ENCODE measurements around the gene FNIP2. TPM values are rescaled to one million over a fixed set of nuclear protein-coding genes. Genes with fewer than 3 reads are reported as not detected.

Gene FNIP2
- total RNA-seq, 4 donors from 2014 or later: 48.9 to 75.8 (median 63.2) TPM

GRCh38 chr4:158776106-158776505, 7.3 kb downstream of the FNIP2 start:
- Histone ChIP-seq H3K27ac (no peak overlapping the region), H3K9me3 (no peaks in the 10 kb centered on the region), H3K4me1 (peaks cover 0 to 24% of the 10 kb centered on the region in 2 donors), H3K36me3 (no peaks in the 10 kb centered on the region), H3K4me3 (replicated peaks in 1 of 3) (no peak overlapping the region), H3K27me3 (no peaks in the 10 kb centered on the region)
- no peak for TF ChIP-seq POLR2A (IDR thresholded peaks at IDR 0.05)
- TF ChIP-seq, protein P1, sequence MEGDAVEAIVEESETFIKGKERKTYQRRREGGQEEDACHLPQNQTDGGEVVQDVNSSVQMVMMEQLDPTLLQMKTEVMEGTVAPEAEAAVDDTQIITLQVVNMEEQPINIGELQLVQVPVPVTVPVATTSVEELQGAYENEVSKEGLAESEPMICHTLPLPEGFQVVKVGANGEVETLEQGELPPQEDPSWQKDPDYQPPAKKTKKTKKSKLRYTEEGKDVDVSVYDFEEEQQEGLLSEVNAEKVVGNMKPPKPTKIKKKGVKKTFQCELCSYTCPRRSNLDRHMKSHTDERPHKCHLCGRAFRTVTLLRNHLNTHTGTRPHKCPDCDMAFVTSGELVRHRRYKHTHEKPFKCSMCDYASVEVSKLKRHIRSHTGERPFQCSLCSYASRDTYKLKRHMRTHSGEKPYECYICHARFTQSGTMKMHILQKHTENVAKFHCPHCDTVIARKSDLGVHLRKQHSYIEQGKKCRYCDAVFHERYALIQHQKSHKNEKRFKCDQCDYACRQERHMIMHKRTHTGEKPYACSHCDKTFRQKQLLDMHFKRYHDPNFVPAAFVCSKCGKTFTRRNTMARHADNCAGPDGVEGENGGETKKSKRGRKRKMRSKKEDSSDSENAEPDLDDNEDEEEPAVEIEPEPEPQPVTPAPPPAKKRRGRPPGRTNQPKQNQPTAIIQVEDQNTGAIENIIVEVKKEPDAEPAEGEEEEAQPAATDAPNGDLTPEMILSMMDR (IDR thresholded peaks at IDR 0.05): no peak
- intact Hi-C loops (cut with DNase I): loop anchor here (10.0 kb wide), 1 partner anchor 69 kb away; no protein-coding TSS in a partner anchor
- 72 to 73% methylated on average over 1 of the region's 1 CpG for WGBS, 2 donors
- no peak for DNase-seq

GRCh38 chr4:158777423-158778155, 8.8 kb downstream of the FNIP2 start:
- no peaks in the 10 kb centered on the region for H3K9me3 ChIP-seq
- no peaks in the 10 kb centered on the region for H3K36me3 ChIP-seq
- DNase-seq: no peak
- no peak overlapping the region for H3K27ac ChIP-seq
- H3K4me1 ChIP-seq: peaks cover 7 to 27% of the 10 kb centered on the region in 2 donors
- whole genome bisulfite sequencing, 2 donors: 76 to 77% methylated on average over 6 of the region's 6 CpGs
- intact Hi-C loops (cut with DNase I): loop anchor here (10.0 kb wide), 1 partner anchor 67 kb away; no protein-coding TSS in a partner anchor
- TF ChIP-seq, protein P1 (IDR thresholded peaks at IDR 0.05): no peak
- TF ChIP-seq POLR2A (IDR thresholded peaks at IDR 0.05): no peak
- H3K27me3 ChIP-seq: no peaks in the 10 kb centered on the region
- H3K4me3 ChIP-seq (replicated peaks in 1 of 3): no peak overlapping the region

- H3K9me3 ChIP-seq: no peaks in the 10 kb centered on the region
- H3K27me3 ChIP-seq: no peaks in the 10 kb centered on the region
- intact Hi-C loops (cut with DNase I): loop anchor here (10.0 kb wide), 1 partner anchor 67 kb away; no protein-coding TSS in a partner anchor
- peaks cover 13 to 34% of the 10 kb centered on the region in 2 donors for H3K4me1 ChIP-seq
- 87 to 89% methylated on average over 2 of the region's 2 CpGs for WGBS, 2 donors
- no peaks in the 10 kb centered on the region for H3K36me3 ChIP-seq
- H3K4me3 ChIP-seq (replicated peaks in 1 of 3): no peak overlapping the region
- no peak overlapping the region for H3K27ac ChIP-seq
- no peak for DNase-seq
- no peak for TF ChIP-seq POLR2A (IDR thresholded peaks at IDR 0.05)
- TF ChIP-seq, protein P1 (IDR thresholded peaks at IDR 0.05): no peak
Measured at GRCh38 chr4:158778156-158778711, 9.4 kb downstream of the FNIP2 start.

GRCh38 chr4:158778712-158779111, 9.9 kb downstream of the FNIP2 start:
- WGBS, 2 donors: 69 to 73% methylated on average over 4 of the region's 4 CpGs
- Histone ChIP-seq H3K36me3 (no peaks in the 10 kb centered on the region), H3K4me1 (peaks cover 17 to 38% of the 10 kb centered on the region in 2 donors), H3K4me3 (replicated peaks in 1 of 3) (no peak overlapping the region), H3K9me3 (no peaks in the 10 kb centered on the region), H3K27ac (no peak overlapping the region), H3K27me3 (no peaks in the 10 kb centered on the region)
- TF ChIP-seq POLR2A (IDR thresholded peaks at IDR 0.05): no peak
- TF ChIP-seq, protein P1 (IDR thresholded peaks at IDR 0.05): no peak
- DNase-seq: no peak
- intact Hi-C loops (cut with DNase I): loop anchor here (10.0 kb wide), 1 partner anchor 66 kb away; no protein-coding TSS in a partner anchor

GRCh38 chr4:158781963-158782362, 13.1 kb downstream of the FNIP2 start:
- Histone ChIP-seq H3K27ac (peak overlapping the region in 2 of 3 donors; percentile 41 to 57), H3K9me3 (no peaks in the 10 kb centered on the region), H3K36me3 (no peaks in the 10 kb centered on the region), H3K4me3 (replicated peaks in 1 of 3) (no peak overlapping the region), H3K4me1 (peaks cover 30 to 40% of the 10 kb centered on the region in 2 donors), H3K27me3 (no peaks in the 10 kb centered on the region)
- DNase-seq: no peak
- no peak for TF ChIP-seq POLR2A (IDR thresholded peaks at IDR 0.05)
- TF ChIP-seq, protein P1 (IDR thresholded peaks at IDR 0.05): no peak
- intact Hi-C loops (cut with DNase I): no loop called here
- WGBS, 2 donors: 84 to 90% methylated on average over 1 of the region's 1 CpG
